GM21367 (cell line): Measurements from ENCODE around the gene PRPF38A.
"Not testable (repeated sequence)": the region's sequence is repeated elsewhere in the genome, so short reads cannot be mapped to it uniquely, and the experiment has no call there.

Source experiments
- ATAC-seq: cut with Tn5 transposase; IDR thresholded peaks from one replicate; pipeline ENCODE4 v1.9.1; 2021; ENCODE audit not compliant: unreplicated experiment

The PRPF38A gene, protein sequence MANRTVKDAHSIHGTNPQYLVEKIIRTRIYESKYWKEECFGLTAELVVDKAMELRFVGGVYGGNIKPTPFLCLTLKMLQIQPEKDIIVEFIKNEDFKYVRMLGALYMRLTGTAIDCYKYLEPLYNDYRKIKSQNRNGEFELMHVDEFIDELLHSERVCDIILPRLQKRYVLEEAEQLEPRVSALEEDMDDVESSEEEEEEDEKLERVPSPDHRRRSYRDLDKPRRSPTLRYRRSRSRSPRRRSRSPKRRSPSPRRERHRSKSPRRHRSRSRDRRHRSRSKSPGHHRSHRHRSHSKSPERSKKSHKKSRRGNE

DNA sequence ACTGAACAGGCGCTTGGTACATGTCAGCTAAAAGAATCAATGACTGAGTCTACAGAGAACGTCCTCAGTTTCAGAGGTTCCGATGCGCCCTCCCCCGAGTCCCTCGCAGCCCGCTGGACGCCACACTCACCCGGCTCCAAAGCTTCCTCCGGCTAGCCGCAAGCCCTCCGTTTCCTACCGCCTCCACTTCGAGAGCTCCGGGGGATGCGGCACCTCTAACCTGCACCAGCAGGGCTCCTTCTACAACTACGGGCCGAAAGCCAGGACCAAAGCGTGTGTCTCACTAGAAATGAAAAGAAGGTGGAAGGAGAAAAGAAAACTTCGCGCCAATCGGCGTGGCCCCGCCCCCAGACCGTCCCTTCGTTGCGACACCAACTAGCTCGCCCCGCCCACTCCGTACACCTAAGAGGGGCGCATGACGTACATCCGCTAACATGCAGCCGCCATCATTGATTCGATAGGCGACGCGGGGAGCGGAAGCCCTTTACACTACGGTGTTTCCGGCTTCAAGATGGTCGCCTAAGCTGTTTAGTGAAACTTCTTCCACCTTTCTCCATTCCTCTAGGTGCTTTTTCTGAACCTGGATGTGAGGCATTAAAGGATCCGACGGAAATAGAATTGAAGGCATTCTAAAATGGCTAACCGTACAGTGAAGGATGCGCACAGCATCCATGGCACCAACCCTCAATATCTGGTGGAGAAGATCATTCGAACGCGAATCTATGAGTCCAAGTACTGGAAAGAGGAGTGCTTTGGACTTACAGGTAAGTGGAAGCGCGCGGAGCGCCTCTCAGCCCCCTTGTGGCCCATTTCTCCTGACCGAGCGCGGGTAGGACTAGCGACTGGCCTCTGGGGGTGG, at the start of gene PRPF38A, which contains the start of gene ORC1:
PRPF38A (plus strand) TSS at position 487 of the 859 bp plus-strand sequence; CDS start at position 635, 148 bp downstream.
ORC1 (minus strand) TSS at position 308 of the 859 bp plus-strand sequence. CDS start 2,200 bp downstream, outside the sequence.
- peak; percentile 85 for ATAC-seq

DNA sequence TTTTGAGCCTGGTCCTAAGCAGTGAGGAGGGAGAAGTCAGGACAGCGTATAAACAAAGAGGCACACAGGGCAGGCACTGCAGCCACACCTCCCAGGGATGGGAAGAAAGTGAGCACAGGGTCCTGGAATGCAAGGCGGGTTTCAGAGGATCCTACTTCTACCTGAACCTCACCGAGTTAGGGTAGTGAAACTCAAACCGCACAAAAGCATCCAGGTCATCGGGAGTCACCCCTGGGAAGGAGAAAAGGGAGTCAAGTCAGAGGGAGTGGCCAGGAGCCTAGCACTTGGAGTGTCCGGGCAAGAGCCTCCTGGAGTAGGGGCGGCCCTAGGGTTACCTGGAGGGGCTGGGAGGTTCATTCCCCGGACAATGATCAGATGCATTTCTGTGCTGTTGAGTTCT, 49.0 kb upstream of the PRPF38A start:
- ATAC-seq = no peak

DNA sequence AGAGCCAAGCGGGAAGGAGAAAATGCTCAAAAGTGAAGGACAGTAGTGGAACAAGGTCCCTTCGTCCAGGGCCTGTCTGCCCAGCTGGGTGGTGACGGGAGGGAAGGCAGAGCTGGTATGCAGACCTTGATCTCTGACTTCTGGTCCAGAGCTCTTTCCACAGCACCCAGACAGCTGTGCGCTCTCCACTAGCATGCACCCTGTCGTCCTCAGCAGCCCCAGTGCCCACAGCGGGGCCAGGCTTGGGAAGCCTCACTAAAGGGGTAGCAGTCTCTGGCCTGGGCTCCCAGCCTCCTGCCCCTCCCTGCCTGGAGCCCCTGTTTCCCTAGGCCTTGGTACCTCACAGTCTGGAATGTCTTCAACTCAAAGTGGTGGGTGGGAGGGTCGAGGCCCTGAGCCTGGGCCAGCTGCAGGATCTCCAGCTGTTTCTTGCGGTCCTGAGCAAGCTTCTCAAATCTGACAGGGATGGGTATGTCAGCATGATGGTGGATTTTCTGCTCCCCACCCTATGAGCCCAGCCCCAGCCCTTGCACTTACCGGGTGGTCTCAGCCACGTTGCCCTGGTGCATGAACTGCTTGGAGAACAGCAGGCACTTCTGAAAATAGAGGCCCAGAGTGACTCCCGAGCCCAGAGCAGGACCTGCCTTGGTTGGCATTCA, 48.4 kb upstream of the PRPF38A start:
- no peak for ATAC-seq

DNA sequence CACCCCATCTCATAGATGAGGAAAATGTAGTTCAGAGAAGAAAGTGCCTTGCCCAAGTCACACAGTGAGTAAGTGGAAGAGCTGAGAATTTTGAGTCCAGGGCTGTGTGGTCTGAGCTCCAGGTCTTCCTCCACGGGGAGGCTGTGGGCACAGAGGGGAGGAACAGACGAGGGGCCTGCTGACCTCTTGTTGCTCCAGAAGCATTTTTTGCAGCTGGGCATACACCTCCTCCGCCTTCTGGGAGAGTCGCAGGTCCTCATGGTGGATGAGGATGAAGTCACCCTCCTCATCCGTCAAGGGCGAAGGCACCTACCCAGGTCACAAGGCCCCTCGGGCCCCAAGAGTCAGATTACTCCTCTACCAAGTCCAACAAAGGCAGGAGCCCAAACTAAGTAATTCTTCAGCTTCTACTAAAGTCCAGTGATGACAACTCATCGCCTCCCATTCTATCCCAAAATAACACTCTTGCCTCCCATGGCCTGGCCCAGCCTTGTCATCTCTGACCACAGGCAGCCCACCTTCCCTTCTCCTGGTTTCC, 47.5 kb upstream of the PRPF38A start:
- ATAC-seq = no peak

DNA sequence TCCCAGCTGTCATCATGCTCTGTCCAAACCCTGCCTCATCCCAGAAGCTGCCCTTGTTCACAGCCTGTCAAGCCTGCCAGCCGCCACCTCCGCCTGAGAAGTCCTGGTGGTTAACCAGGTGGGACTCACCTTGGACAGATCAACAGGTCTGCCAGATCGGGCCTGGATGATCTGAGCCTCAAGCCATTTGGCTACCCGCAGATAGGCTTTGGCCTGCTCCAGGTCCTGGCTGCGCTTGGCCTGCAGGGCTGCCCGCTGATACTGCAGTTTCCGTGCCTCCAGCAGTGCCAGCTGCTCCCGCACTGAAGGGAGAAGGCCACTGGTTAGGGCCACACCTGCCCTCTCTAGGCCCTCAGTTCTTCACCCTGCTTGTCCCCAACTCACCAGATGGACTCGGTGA, 47.0 kb upstream of the PRPF38A start:
- ATAC-seq = no peak

DNA sequence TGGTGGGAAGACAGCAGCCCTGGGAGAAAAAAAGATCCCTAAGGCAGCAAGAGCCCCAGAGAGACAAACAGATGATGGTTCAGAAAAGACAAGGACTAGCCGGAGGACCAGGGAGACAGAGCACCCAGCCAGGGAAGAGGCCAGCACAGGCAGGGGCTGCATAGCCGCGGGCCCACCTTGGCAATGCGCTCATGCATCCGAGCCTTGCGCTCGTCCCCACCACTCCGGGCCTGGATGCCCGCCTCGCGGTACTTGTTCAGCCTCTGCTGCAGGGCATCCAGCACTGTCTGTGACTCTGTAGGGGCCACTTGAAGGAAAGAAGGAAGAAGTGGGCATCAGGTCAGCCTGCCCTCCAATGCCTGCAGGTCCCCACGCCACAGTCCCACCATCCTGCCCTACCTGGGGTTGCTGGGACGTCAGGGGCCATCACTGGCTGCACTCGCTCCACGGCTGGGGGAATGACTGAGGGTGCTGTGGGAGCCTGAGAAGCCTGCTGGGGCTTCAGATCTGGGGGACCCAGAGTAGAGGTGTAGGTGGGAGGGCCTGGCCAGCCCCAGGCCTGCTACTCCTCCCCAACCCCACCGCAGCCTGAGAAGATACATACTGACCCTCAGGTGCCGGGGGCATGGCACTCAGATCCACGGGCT, 45.4 kb upstream of the PRPF38A start:
- no peak for ATAC-seq

DNA sequence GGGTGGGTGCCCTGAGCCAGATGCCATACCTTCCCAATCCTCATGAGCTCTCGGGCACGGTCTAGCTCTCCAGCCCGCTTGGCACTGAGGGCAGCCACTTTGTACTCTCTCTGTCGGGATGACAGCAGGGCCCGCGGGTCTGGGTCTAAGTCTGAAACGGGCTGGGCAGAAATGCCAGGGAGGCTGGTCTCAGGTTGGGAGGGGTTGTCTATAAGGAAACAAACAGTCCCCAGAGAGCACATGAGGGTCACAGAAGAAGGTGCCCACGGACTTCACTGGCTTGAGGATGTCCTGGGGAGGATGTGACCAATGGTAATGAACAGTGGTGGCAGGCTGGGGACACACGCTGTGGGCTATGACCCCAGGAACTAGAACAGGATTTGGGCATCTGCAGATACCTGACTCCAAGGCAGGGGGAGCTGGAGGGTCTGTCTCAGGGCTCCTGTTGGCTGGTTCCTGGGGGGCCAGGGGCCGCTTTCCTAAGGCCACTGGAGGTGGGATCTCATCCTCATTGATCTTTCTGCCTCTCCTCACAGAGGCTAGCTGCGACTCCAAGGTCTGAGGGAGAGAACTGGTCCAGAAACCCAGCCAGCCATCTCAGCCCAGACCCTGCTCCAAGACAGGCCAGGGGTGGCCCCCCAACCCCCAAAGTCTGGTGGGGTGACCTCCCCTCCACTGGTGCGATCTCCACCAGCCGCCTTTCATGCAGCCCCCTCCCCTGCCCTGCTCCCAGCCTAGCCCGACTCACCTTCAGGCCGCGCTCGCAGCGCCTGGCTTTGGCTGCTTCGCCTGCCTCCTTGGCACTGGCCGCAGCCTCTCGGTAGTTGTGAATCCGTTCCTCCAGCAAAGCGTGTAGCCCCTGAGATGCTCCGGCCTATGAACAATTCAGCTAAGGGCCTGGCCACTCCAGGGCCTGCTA, 44.5 kb upstream of the PRPF38A start:
- no peak for ATAC-seq

DNA sequence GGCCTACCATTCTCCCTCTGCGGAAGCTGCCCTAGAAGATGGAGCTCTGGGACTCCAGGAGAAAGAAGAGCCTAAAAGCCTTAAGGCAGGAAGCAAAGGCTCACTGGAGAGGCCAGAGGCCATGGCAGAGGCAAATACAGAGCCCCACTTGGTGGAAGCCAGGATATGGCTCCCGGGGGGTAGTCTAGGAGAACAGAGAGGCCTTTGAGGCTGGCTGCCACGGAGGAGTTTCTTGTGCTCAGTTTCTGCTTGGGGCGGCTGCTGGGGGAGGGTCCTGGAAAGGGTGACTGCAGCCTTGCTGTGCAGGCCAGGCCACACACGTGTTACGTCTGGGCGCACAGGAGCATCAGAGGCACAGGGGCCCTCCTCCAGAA, 43.8 kb upstream of the PRPF38A start:
- no peak for ATAC-seq

DNA sequence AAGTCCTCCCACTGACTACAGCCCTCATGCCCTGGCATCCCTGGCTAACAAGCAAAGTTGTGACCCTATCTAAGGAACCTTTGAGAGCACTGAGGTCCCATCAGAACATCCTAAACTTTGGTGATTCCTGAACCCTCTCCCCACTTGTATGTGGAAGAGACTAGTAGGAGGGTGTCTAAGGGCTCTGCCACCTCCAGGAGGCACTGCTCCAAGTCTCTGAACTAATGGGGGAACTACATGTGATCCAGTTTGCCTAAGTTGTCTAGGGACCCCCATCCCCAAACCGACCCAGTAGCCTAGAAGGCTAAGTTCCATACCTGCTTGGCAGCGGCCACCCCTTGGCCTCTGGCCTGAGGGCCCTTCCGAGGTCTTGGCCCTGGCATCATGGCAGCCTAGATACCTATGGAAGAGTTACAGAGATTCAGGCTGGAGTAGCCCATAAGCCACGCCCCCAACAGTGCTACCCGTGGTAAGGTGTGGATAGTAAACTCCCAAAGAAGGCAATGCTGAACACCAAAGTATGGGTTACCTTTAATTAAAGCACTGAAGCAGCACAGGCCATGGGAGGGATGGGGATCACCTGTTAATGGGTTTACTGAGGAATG, 40.1 kb upstream of the PRPF38A start:
- no peak for ATAC-seq

DNA sequence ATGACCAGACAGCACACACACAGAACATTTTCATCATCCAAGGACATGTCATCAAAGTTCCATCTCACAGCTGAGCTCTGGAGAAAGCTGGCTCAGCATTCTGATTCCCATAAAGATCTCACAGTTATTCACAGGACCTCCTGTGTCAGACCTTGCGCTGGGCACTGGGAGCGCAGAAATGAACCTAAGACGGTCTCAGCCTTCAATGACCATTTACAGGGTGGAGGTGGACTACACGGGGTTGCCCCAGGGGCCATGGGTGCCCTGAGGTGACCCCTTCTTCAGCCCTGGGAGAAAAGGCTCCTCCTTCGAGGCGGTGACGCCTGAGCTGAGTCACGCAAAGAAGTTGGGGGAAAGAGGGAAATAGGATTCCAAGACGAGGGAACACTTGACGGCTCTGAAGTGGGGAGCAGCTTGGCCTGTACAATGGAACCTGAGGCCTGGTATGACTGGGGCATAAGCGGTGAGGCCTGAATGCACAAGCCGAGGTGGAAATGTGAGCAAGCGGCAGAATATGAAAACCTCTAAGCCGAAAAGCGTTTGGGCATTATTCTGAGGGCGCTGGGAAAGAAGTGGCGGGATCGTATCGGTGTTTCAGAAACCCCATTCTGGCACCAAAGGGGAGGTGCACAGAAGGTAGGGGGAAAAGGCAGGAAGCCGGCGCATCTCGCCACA, 39.2 kb upstream of the PRPF38A start:
- ATAC-seq = no peak

DNA sequence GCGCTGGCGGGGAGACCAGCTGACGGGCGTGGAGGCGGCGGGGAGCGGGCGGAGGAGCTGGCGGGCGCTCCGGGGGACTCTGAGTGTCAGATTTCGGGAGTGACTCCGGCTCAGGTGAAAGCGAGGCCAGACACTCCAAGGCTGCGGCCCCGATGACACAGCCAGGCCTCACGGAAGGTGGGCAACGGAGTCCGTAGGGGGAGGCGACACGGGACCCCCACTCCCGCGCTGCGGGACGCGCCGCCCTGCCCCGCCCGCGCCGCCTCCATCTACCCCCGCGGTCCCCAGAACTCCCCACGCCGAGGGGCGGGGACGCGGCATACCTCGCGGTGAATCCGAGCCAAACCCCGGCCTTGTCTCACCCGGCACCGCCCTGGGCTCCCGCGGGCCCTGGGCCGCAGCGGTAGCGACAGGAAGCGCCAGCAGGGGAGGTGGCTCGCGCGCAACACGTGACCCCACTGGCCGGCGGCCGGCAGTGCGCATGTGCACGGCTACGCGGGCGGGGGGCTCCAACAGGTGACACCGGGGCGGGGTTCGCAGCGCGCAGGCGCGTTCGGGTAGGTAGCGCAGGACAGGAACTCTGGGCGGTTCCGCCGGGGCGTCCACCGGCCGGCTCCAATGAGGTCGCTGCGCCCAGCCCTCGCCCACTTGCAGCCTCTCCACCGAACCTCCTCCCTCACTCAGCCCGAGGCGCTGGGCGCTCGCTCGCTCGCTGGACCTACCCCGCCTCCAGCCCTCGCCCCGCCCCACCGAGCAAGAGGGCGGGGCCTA, 38.5 kb upstream of the PRPF38A start, which contains the start of gene CC2D1B:
CC2D1B (minus strand) TSS at position 460 of the 771 bp plus-strand sequence. CDS start 1,585 bp downstream, outside the sequence.
- ATAC-seq = peak; percentile 86

DNA sequence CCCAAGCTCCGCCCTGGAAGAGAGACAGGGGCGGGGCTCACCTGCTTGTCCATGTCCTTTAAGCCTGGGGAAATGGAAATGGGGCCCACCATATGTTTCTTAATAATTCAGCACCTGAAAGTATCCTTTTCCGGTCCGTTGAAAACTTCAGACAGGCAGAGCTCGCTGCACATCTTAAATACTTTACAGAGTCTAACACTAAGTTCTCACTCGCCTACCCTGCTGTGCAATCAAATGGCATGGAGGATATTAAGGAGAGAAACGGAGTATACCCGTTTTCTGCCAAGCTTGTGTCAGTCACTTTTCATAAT, 37.9 kb upstream of the PRPF38A start:
- no peak for ATAC-seq

DNA sequence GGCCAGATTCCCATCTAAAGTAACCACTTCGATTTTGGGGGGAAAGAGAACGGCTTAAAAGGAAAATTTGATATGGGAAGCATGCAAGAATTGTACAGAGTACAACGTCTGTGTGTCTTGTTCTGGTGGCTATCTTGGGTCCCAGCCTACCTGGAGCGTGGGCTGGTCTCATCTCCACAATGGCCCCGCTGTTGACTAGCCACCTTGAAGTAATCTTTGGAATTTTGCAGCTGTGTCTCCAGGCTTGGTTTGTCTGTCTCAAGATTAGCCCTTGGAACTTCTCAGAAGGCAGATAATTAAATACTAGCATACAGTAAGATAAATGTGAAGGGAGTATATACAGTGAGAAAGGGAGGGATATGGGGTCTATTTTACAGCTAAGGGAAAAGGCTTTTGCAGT, 37.1 kb upstream of the PRPF38A start:
- ATAC-seq = no peak

DNA sequence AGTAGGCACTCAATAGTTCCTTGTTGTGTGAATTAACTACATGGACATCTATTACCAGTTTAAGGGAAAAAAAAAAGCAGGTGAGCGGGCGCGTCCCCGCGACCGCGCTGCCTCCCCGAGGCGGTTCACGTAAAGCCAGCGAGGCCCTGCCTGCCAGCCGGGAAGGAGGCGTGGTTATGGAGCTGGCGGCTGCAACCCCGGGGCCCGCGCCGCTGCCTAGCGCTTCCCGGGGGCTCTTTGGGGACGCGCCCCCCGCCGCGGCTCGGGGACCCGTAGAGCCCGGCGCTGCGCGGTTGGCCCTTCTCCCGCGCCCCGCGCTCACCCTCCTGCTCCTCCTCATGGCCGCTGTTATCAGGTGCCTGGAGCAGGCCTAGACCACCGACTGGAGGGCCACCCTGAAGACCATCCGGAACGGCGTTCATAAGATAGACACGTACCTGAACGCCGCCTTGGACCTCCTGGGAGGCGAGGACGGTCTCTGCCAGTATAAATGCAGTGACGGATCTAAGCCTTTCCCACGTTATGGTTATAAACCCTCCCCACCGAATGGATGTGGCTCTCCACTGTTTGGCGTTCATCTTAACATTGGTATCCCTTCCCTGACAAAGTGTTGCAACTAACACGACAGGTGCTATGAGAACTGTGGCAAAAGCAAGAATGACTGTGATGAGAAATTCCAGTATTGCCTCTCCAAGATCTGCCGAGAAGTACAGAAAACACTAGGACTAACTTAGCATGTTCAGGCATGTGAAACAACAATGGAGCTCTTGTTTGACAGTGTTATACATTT, 35.8 kb upstream of the PRPF38A start:
- ATAC-seq = no peak

DNA sequence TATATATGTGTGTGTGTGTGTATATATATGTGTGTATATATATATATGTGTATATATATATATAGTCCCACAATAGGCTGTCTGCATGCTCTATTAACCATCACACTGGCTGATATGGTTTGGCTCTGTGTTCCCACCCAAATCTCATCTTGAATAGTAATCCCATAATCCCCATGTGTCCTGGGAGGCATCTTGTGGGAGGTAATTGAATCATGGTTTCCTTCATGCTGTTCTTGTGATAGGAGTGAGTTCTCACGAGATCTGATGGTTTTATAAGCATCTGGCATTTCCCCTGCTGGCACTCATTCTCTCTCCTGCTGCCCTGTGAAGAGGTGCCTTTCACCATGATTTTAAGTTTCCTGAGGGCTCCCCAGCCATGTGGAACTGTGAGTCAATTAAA, 34.6 kb upstream of the PRPF38A start:
- ATAC-seq = not testable (repeated sequence)

DNA sequence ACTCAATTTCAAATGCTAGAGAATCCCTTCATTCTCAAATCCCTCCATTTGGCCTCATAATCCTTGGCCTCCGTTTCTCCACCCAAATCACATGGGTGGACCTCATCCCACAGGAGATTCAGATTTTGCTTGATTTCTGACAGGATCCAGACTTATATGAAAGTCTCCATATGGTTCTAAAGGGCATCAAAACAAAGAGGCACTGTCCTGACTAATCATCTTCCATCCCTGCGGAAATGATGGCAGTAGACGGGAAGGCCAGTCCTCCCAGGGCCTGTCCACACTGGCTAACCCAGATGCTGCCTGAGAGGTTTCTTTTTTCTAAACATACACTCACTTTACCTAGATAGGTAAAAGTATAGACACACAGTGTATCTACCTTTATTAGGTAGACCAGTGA, 19.0 kb upstream of the PRPF38A start:
- ATAC-seq = no peak

DNA sequence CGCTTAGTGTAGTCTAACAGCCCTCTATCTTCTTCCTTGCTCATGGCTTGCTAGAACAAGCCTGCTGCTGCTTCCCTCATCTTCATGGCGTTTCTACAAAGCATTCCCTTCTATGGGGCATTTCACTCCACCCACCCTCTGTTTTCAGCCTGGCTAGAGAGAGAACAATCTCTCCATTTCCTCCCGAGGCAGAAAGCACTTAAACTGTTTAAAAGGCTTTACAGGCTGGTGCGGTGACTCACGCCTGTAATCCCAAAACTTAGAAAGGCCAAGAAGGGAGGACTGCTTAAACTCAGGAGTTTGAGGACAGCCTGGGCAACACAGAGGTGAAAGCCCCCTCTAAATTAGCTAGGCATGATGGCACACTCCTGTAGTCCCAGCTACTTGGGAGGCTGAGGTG, 17.9 kb upstream of the PRPF38A start:
- ATAC-seq = no peak
